Bronchial epithelial cell (primary cell): ENCODE data around the gene CTSO. TPM values are rescaled to one million over a fixed set of nuclear protein-coding genes. Genes with fewer than 3 reads are reported as not detected.
A peak's percentile ranks its signal among the peaks of the same experiment; 100 is the strongest.

Source experiments
- DNase-seq: peaks from one replicate; pipeline ENCODE4 v3.0.0-alpha.2; 2010; ENCODE audit warnings: low read depth
- FAIRE-seq: peaks from 2 replicates; lab custom pipeline; 2011; peaks lifted over from hg19 to GRCh38; lab: Jason Lieb, UNC
- H3K27me3 ChIP-seq: 2 replicates; pipeline ENCODE4 v1.5.1; 2011; ENCODE audit warnings: low read length; ENCODE audit not compliant: control insufficient read depth, insufficient read depth
- H3K36me3 ChIP-seq: 2 replicates; pipeline ENCODE4 v1.5.1; 2011; ENCODE audit warnings: low read length; ENCODE audit not compliant: control insufficient read depth, insufficient read depth
- H3K4me3 ChIP-seq: 2 replicates; pipeline ENCODE4 v1.5.1; 2011; ENCODE audit warnings: mild to moderate bottlenecking, low read depth, low read length, control low read depth
- CTCF ChIP-seq: IDR thresholded peaks from 2 replicates; pipeline ENCODE4 v1.5.1; 2011; ENCODE audit warnings: mild to moderate bottlenecking, moderate library complexity, low read length, control low read depth, inconsistent platforms; ENCODE audit not compliant: insufficient read depth, severe bottlenecking
- total RNA-seq: library from RNA; depleted of rRNA; stranded (reverse); fragments of >200 nt; gene quantifications from 2 replicates; pipeline ENCODE4 v1.2.1, GENCODE V29; 2014

Gene CTSO
- total RNA-seq, 1 donor from 2014 or later, result 1.1 TPM

GRCh38 chr4:155930330-155930729, 23.3 kb downstream of the CTSO start:
- no peaks in the 10 kb centered on the region for H3K36me3 ChIP-seq
- TF ChIP-seq CTCF, result no peak
- no peaks in the 10 kb centered on the region for H3K27me3 ChIP-seq
- H3K4me3 ChIP-seq, result no peak overlapping the region
- DNase-seq (no peak), FAIRE-seq (no peak)

- FAIRE-seq (no peak), DNase-seq (no peak)
- H3K4me3 ChIP-seq, result no peak overlapping the region
- no peak for TF ChIP-seq CTCF
- H3K27me3 ChIP-seq, result no peaks in the 10 kb centered on the region
- H3K36me3 ChIP-seq, result no peaks in the 10 kb centered on the region
Measured at GRCh38 chr4:155929833-155930232, 23.8 kb downstream of the CTSO start.

GRCh38 chr4:155924637-155925036, 29.0 kb downstream of the CTSO start:
- H3K27me3 ChIP-seq, result no peaks in the 10 kb centered on the region
- no peak for FAIRE-seq
- no peak for DNase-seq
- H3K4me3 ChIP-seq, result no peak overlapping the region
- TF ChIP-seq CTCF, result no peak
- H3K36me3 ChIP-seq, result no peaks in the 10 kb centered on the region

- Histone ChIP-seq H3K36me3 (no peaks in the 10 kb centered on the region), H3K27me3 (no peaks in the 10 kb centered on the region), H3K4me3 (no peak overlapping the region)
- FAIRE-seq (no peak), DNase-seq (no peak)
- TF ChIP-seq CTCF, result no peak
Measured at GRCh38 chr4:155921597-155921996, 32.1 kb downstream of the CTSO start.

- DNase-seq (no peak), FAIRE-seq (no peak)
- Histone ChIP-seq H3K36me3 (no peaks in the 10 kb centered on the region), H3K27me3 (no peaks in the 10 kb centered on the region), H3K4me3 (no peak overlapping the region)
- TF ChIP-seq CTCF, result no peak
Measured at GRCh38 chr4:155914782-155915181, 38.9 kb downstream of the CTSO start.

- Histone ChIP-seq H3K27me3 (no peaks in the 10 kb centered on the region), H3K4me3 (no peak overlapping the region), H3K36me3 (no peaks in the 10 kb centered on the region)
- FAIRE-seq (no peak), DNase-seq (peak; percentile 9)
- TF ChIP-seq CTCF, result no peak
Measured at GRCh38 chr4:155911905-155912304, 41.8 kb downstream of the CTSO start.
